Esophagus squamous epithelium (tissue), 5 donors: ENCODE measurements around the gene NUBP1. TPM values are rescaled to one million over a fixed set of nuclear protein-coding genes. Genes with fewer than 3 reads are reported as not detected.

ENCODE experiments used
- DNase-seq: peaks from one replicate; lab custom pipeline; 2025; lab: John Stamatoyannopoulos, UW
- H3K27ac ChIP-seq, 4 donors: fragments of 200-600 bp; sonication (generic); one replicate each; pipeline ENCODE4 v1.5.1; 2016 to 2019; ENCODE audit warnings: mild to moderate bottlenecking in 1 of 4
- H3K27me3 ChIP-seq, 4 donors: fragments of 200-600 bp; sonication (generic); 1 replicate in 3 of 4; 2 replicates in 1 of 4; pipeline versions ENCODE4 v1.5.1 to v1.6.0; 2017 to 2021; ENCODE audit warnings: antibody characterized with exemption in 1 of 4
- H3K36me3 ChIP-seq, 3 donors: fragments of 200-600 bp; sonication (generic); one replicate each; pipeline ENCODE4 v1.5.1; 2016 to 2019
- H3K4me1 ChIP-seq, 3 donors: fragments of 200-600 bp; sonication (generic); one replicate each; pipeline ENCODE4 v1.5.1; 2017 to 2019
- H3K4me3 ChIP-seq, 4 donors: fragments of 200-600 bp; sonication (generic); 1 replicate in 3 of 4; 2 replicates in 1 of 4; pipeline ENCODE4 v1.5.1; 2016 to 2019; ENCODE audit warnings: mild to moderate bottlenecking in 2 of 4, moderate library complexity in 1 of 4
- H3K9me3 ChIP-seq, 3 donors: fragments of 200-600 bp; sonication (generic); one replicate each; pipeline ENCODE4 v1.5.1; 2016 to 2019
- CTCF ChIP-seq, 6 experiments: fragments of 450-650 bp in 4 of 6; fragments of 200-600 bp in 2 of 6; sonication (generic) in 2 of 6; IDR thresholded peaks; one replicate each; pipeline ENCODE4 v1.5.1; 2016 to 2019; ENCODE audit warnings: antibody characterized with exemption in 6 of 6, mild to moderate bottlenecking in 4 of 6, moderate library complexity in 4 of 6
- POLR2A ChIP-seq, 4 donors: fragments of 450-650 bp; IDR thresholded peaks; one replicate each; pipeline ENCODE4 v1.6.1; 2017; ENCODE audit warnings: antibody characterized with exemption in 4 of 4, mild to moderate bottlenecking in 4 of 4, moderate library complexity in 3 of 4
- WGBS, 2 donors: methylation state at CpG; one replicate each; pipeline ENCODE4 v1.1.5; 2018; 5-methylcytosine and 5-hydroxymethylcytosine counted together
- intact Hi-C: fragments of 100-400 bp; cut with DNase I; formaldehyde crosslinking; loops from one replicate; pipeline ENCODE4 v1.15.0; 2022
- total RNA-seq, 4 donors: library from RNA; depleted of rRNA; stranded (reverse); fragments of >200 nt; gene quantifications; one replicate each; pipeline ENCODE4 v1.1.0, GENCODE V29; 2016
- donor health status: DM: yes; HTN: yes; CAD: no.

NUBP1 gene
- total RNA-seq, 4 donors from 2014 or later = 18.9 to 25.6 (median 21.1) TPM

DNA sequence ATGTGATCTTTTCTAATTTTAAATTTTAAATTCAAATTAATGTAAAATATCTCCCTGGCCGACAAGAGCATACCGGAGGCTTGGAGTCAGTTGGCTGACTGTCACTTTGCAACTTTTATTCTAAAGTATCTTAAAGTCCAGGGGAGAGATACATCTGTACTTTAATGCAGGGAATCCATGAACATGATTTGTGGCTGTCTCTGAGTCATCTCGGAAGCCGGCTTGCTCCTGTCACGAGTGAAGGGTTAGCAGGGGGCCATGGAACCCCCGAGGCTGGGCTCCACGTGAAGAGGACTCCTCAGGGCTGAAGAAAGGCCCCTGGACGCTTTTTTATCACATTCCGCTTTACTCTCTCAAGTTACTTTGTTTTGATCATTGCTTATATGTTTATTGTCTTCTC is 61.7 kb downstream of the NUBP1 start:
- WGBS, 2 donors = 85 to 90% methylated on average over 8 to 9 of the region's 9 CpGs
- Histone ChIP-seq H3K9me3 (no peaks in the 10 kb centered on the region), H3K27me3 (no peaks in the 10 kb centered on the region), H3K4me1 (no peaks in the 10 kb centered on the region), H3K36me3 (no peaks in the 10 kb centered on the region), H3K4me3 (no peak overlapping the region), H3K27ac (no peak overlapping the region)
- no peak for TF ChIP-seq POLR2A (IDR thresholded peaks at IDR 0.05)
- no peak for TF ChIP-seq CTCF (IDR thresholded peaks at IDR 0.05)
- intact Hi-C loops = no loop called here
- DNase-seq = no peak

GRCh38 chr16:10806698-10807097 is 63.1 kb downstream of the NUBP1 start:
- Histone ChIP-seq H3K4me3 (no peak overlapping the region), H3K4me1 (no peaks in the 10 kb centered on the region), H3K36me3 (no peaks in the 10 kb centered on the region), H3K27ac (no peak overlapping the region), H3K27me3 (no peaks in the 10 kb centered on the region), H3K9me3 (no peaks in the 10 kb centered on the region)
- TF ChIP-seq CTCF (IDR thresholded peaks at IDR 0.05) (no peak), POLR2A (IDR thresholded peaks at IDR 0.05) (no peak)
- DNase-seq = no peak
- WGBS, 2 donors = 78 to 86% methylated on average over 6 of the region's 6 CpGs
- intact Hi-C loops = no loop called here

- no peaks in the 10 kb centered on the region for H3K36me3 ChIP-seq
- DNase-seq = no peak
- intact Hi-C loops = no loop called here
- H3K27me3 ChIP-seq = no peaks in the 10 kb centered on the region
- TF ChIP-seq POLR2A (IDR thresholded peaks at IDR 0.05) (no peak), CTCF (IDR thresholded peaks at IDR 0.05) (no peak)
- no peak overlapping the region for H3K4me3 ChIP-seq
- 78 to 83% methylated on average over 3 of the region's 3 CpGs for WGBS, 2 donors
- no peaks in the 10 kb centered on the region for H3K9me3 ChIP-seq
- no peaks in the 10 kb centered on the region for H3K4me1 ChIP-seq
- H3K27ac ChIP-seq = no peak overlapping the region
These were observed 64.6 kb downstream of the NUBP1 start for GRCh38 chr16:10808218-10808617.

GRCh38 chr16:10808850-10809249 is 65.2 kb downstream of the NUBP1 start:
- no peak for DNase-seq
- intact Hi-C loops = no loop called here
- H3K36me3 ChIP-seq = no peaks in the 10 kb centered on the region
- no peaks in the 10 kb centered on the region for H3K27me3 ChIP-seq
- H3K4me1 ChIP-seq = no peaks in the 10 kb centered on the region
- no peak overlapping the region for H3K27ac ChIP-seq
- 76 to 85% methylated on average over 3 of the region's 3 CpGs for WGBS, 2 donors
- TF ChIP-seq POLR2A (IDR thresholded peaks at IDR 0.05) (no peak), CTCF (IDR thresholded peaks at IDR 0.05) (no peak)
- H3K9me3 ChIP-seq = no peaks in the 10 kb centered on the region
- H3K4me3 ChIP-seq = no peak overlapping the region

GRCh38 chr16:10809706-10810105 is 66.1 kb downstream of the NUBP1 start:
- no peak for TF ChIP-seq CTCF (IDR thresholded peaks at IDR 0.05)
- no peak for TF ChIP-seq POLR2A (IDR thresholded peaks at IDR 0.05)
- 91 to 92% methylated on average over 3 of the region's 3 CpGs for WGBS, 2 donors
- Histone ChIP-seq H3K27ac (no peak overlapping the region), H3K9me3 (no peaks in the 10 kb centered on the region), H3K4me1 (no peaks in the 10 kb centered on the region), H3K27me3 (no peaks in the 10 kb centered on the region), H3K4me3 (no peak overlapping the region), H3K36me3 (no peaks in the 10 kb centered on the region)
- intact Hi-C loops = no loop called here
- DNase-seq = no peak
